OCI-LY1 (cell line): ENCODE data around the gene GIN1.

Source experiments
- H2AFZ ChIP-seq: fragments of 200-600 bp; sonication (generic), shearing (Covaris generic); 2 replicates; pipeline ENCODE4 v1.6.0; 2014; ENCODE audit warnings: antibody characterized with exemption, mild to moderate bottlenecking, low read length
- H3F3A ChIP-seq: fragments of 200-600 bp; sonication (generic), shearing (Covaris generic); 2 replicates; pipeline ENCODE4 v1.6.0; 2014; ENCODE audit warnings: mild to moderate bottlenecking, antibody characterized with exemption, low read length, moderate library complexity; ENCODE audit not compliant: insufficient read depth
- H3K27ac ChIP-seq: fragments of 200-600 bp; sonication (generic); 2 replicates; pipeline ENCODE4 v1.5.1; 2014; ENCODE audit warnings: low read length, mixed run types, mild to moderate bottlenecking, low read depth; ENCODE audit not compliant: poor library complexity, severe bottlenecking
- H3K27me3 ChIP-seq: fragments of 200-600 bp; sonication (generic); 2 replicates; pipeline ENCODE4 v1.6.0; 2014; ENCODE audit warnings: antibody characterized with exemption, mild to moderate bottlenecking, low read length, moderate library complexity; ENCODE audit not compliant: insufficient read depth
- H3K36me3 ChIP-seq: fragments of 200-600 bp; sonication (generic); 2 replicates; pipeline ENCODE4 v1.6.1; 2014; ENCODE audit warnings: mild to moderate bottlenecking, antibody characterized with exemption, low read length, moderate library complexity, mixed read lengths; ENCODE audit not compliant: insufficient read depth
- H3K4me1 ChIP-seq: fragments of 200-600 bp; sonication (generic); 2 replicates; pipeline ENCODE4 v1.5.1; 2014; ENCODE audit warnings: mild to moderate bottlenecking, low read length, moderate library complexity; ENCODE audit not compliant: insufficient read depth, severe bottlenecking
- H3K4me2 ChIP-seq: fragments of 200-600 bp; sonication (generic), shearing (Covaris generic); 2 replicates; pipeline ENCODE4 v1.6.1; 2014; ENCODE audit warnings: low read length
- H3K4me3 ChIP-seq: fragments of 200-600 bp; sonication (generic); 2 replicates; pipeline ENCODE4 v1.5.1; 2014; ENCODE audit warnings: low read length, low read depth, mild to moderate bottlenecking, mixed read lengths; ENCODE audit not compliant: poor library complexity, severe bottlenecking
- H3K79me2 ChIP-seq: fragments of 200-600 bp; shearing (Covaris generic); 2 replicates; pipeline ENCODE4 v1.6.1; 2016; ENCODE audit warnings: mixed run types, low read length, mixed read lengths; ENCODE audit not compliant: insufficient read depth
- H3K9ac ChIP-seq: fragments of 200-600 bp; sonication (generic), shearing (Covaris generic); 2 replicates; pipeline ENCODE4 v1.6.1; 2014; ENCODE audit warnings: mild to moderate bottlenecking, low read length, mixed read lengths
- H3K9me2 ChIP-seq: fragments of 200-600 bp; sonication (generic), shearing (Covaris generic); 2 replicates; pipeline ENCODE4 v1.6.1; 2014; ENCODE audit warnings: low read depth, mild to moderate bottlenecking, low read length, mixed read lengths
- H3K9me3 ChIP-seq: fragments of 200-600 bp; shearing (Covaris generic); 2 replicates; pipeline ENCODE4 v1.6.1; 2014; ENCODE audit warnings: low read length, mixed read lengths
- H4K20me1 ChIP-seq: fragments of 200-600 bp; sonication (generic), shearing (Covaris generic); 2 replicates; pipeline ENCODE4 v1.6.0; 2016; ENCODE audit warnings: mild to moderate bottlenecking, low read length; ENCODE audit not compliant: insufficient read depth
- CTCF ChIP-seq: fragments of 200-600 bp; sonication (generic), shearing (Covaris generic); IDR thresholded peaks from 2 replicates; pipeline ENCODE4 v1.5.1; 2017; ENCODE audit warnings: mild to moderate bottlenecking, antibody characterized with exemption, low read length, moderate library complexity, mixed read lengths
- EZH2 ChIP-seq: fragments of 200-600 bp; sonication (generic), shearing (Covaris generic); IDR thresholded peaks from 2 replicates; pipeline ENCODE4 v1.8.0; 2017; ENCODE audit warnings: borderline replicate concordance, mixed run types, mild to moderate bottlenecking, antibody characterized with exemption, low read length, moderate library complexity, mixed read lengths

Gene GIN1

DNA sequence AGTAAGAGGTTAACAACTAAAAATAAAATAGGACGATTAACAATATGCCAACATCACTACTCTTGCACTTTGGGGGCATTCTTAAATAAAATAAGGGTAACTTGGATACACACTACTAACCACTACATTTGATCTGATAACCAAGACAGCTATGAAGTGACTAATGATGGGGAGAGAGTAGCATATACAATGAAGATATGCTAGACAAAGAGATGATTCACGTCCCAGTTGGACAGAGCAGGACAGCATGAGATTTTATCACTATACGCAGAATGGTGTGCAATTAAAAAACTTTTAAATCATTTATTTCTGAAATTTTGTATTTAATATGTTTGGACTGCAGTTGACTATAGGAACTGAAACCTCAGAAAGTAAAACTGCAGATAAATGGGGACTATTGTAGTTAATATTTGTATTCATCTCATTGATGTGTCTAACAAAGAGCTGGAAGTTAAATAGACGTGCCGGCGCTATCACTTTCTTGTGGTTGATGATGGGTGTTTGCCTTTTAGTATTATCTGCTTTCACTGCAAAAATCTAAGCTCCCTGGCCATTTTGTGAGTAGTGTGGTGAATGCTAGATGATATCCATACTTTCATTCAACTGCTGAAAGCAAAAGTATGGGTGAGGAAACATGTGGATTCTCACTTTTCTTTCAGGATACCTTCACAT lies 18.7 kb downstream of the GIN1 start:
- no peaks in the 10 kb centered on the region for H4K20me1 ChIP-seq
- H2AFZ ChIP-seq: no peak overlapping the region
- H3K4me3 ChIP-seq: no peak overlapping the region
- no peak overlapping the region for H3K9ac ChIP-seq
- TF ChIP-seq EZH2 (no peak), CTCF (no peak)
- H3K27ac ChIP-seq: no peak overlapping the region
- H3K27me3 ChIP-seq: no peaks in the 10 kb centered on the region
- no peaks in the 10 kb centered on the region for H3K9me3 ChIP-seq
- no peaks in the 10 kb centered on the region for H3K9me2 ChIP-seq
- H3F3A ChIP-seq: no peaks in the 10 kb centered on the region
- H3K79me2 ChIP-seq: no peaks in the 10 kb centered on the region
- no peak overlapping the region for H3K4me2 ChIP-seq
- H3K4me1 ChIP-seq: no peaks in the 10 kb centered on the region
- peaks cover 13% of the 10 kb centered on the region; the same call in 1 of the 2 replicates for H3K36me3 ChIP-seq

DNA sequence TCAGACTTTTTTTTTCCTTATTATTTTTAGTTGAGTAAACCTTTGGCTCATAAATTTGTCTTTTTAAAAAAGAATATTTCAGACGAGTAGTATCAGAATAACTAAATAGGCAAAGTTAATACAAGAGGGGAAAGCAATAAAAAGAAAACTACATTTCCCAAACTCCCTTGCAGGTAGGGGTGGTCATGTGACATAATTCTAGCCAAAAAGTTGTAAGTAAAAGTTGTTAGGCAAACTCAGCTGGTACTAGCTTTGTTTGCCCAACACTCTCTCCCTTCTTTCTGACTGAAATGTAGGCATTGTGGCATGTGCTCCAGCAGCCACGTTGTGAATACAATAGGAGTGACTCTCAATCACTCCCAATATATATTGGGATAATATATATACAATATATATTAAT lies 20.9 kb downstream of the GIN1 start:
- H2AFZ ChIP-seq: no peak overlapping the region
- TF ChIP-seq EZH2 (no peak), CTCF (no peak)

GRCh38 chr5:103094737-103095136 lies 25.2 kb downstream of the GIN1 start:
- H3K4me2 ChIP-seq: no peak overlapping the region
- no peak overlapping the region for H2AFZ ChIP-seq
- TF ChIP-seq EZH2 (no peak), CTCF (no peak)
- H3K79me2 ChIP-seq: no peaks in the 10 kb centered on the region
- H3K27me3 ChIP-seq: no peaks in the 10 kb centered on the region
- no peak overlapping the region for H3K27ac ChIP-seq
- H3K36me3 ChIP-seq: no peaks in the 10 kb centered on the region; the same call in 1 of the 2 replicates
- no peak overlapping the region for H3K9ac ChIP-seq
- no peaks in the 10 kb centered on the region for H4K20me1 ChIP-seq
- no peaks in the 10 kb centered on the region for H3F3A ChIP-seq
- no peaks in the 10 kb centered on the region for H3K9me2 ChIP-seq
- H3K4me1 ChIP-seq: no peaks in the 10 kb centered on the region
- no peaks in the 10 kb centered on the region for H3K9me3 ChIP-seq
- no peak overlapping the region for H3K4me3 ChIP-seq

More for the DNA sequence above, 20.9 kb downstream of the GIN1 start:
- H3K9ac ChIP-seq: no peak overlapping the region
- no peaks in the 10 kb centered on the region for H3K9me3 ChIP-seq
- no peaks in the 10 kb centered on the region for H3K4me1 ChIP-seq
- H3K27me3 ChIP-seq: no peaks in the 10 kb centered on the region
- H3K27ac ChIP-seq: no peak overlapping the region
- H3K36me3 ChIP-seq: peaks cover 6% of the 10 kb centered on the region; the same call in 1 of the 2 replicates
- H3K9me2 ChIP-seq: no peaks in the 10 kb centered on the region
- no peaks in the 10 kb centered on the region for H4K20me1 ChIP-seq
- no peaks in the 10 kb centered on the region for H3F3A ChIP-seq
- H3K79me2 ChIP-seq: no peaks in the 10 kb centered on the region
- H3K4me2 ChIP-seq: no peak overlapping the region
- H3K4me3 ChIP-seq: no peak overlapping the region
